ENCODE data around the gene FBXO10. TPM values are rescaled to one million over a fixed set of nuclear protein-coding genes. Genes with fewer than 3 reads are reported as not detected.
A peak's percentile ranks its signal among the peaks of the same experiment; 100 is the strongest.
"Not testable (repeated sequence)": the region's sequence is repeated elsewhere in the genome, so short reads cannot be mapped to it uniquely, and the experiment has no call there.

Gene FBXO10
- total RNA-seq, 1 experiment from 2014 or later: 6.2 TPM

DNA sequence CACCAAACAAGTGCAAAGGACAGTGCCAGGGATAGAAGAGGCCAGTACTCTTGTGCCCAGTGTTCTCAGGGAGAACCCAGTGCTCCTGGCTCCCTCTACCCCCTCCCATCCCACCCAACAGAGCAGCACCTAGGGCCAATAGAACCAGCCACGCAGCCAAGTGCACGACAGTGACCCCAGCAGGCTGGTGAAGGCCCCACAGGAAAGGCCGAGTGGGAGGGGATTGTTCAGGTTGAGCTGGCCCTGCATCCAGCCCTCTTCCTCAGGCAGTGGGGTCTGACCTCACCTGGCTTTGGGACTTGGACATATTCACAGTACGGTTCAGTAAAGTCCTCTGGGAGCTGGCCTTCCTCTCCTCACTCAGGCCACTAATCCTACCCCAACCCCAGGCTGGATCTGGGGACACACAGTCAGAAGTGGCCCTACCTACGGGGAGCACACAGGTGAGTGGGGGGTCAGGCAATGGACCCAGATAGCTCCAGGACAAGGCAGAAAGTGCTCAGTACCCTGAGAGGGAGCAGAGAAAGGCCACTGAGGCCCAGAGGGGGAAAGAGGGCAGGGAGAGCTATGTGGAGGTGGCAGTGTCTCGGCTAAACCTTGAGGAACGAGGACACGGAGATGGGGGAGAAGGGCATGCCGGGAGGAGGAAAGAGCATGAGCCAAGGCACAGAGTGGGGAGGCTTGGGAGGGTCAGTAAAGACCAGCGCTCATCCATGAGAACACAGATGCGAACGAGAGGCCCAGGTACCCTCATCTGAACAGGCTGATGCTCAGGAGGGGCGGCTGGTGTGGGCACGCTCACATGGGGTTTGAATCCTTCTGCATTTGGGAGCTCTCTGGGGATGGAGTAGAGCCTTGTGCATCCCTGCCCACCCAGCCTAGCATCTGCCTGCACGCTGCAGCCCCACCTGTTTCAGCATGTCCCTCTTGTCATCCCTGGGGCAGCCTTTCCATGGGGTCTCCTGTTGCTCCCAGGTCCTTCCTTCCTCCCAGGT, 64.9 kb downstream of the FBXO10 start:
- peak; percentile 14 for DNase-seq (ENCODE audit: low read depth)

GRCh38 chr9:37510053-37510452, 66.1 kb downstream of the FBXO10 start:
- DNase-seq (ENCODE audit: low read depth): not testable (repeated sequence)

DNA sequence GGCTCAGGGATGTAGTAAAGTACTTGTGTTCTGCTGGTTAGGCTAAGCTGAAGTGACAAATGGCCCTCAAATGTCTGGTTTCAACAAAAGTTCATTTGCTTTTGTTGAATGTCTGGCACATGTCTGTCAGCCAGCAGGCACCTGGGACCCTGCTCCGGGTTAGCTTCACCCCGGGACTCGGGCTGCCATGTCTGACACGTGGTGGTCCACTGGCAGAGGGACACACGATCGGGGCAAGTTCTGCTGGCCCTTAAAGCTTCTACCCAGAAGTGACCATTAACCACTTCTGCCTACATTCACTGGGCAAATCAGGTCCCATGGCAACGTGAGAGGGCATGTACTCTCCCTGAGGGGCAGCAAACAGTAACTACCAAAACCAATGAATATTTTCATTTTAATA, 66.6 kb downstream of the FBXO10 start:
- DNase-seq (ENCODE audit: low read depth): no peak

- DNase-seq (ENCODE audit: low read depth): peak; percentile 18
Observed at GRCh38 chr9:37508834-37509206, 67.4 kb downstream of the FBXO10 start.

DNA sequence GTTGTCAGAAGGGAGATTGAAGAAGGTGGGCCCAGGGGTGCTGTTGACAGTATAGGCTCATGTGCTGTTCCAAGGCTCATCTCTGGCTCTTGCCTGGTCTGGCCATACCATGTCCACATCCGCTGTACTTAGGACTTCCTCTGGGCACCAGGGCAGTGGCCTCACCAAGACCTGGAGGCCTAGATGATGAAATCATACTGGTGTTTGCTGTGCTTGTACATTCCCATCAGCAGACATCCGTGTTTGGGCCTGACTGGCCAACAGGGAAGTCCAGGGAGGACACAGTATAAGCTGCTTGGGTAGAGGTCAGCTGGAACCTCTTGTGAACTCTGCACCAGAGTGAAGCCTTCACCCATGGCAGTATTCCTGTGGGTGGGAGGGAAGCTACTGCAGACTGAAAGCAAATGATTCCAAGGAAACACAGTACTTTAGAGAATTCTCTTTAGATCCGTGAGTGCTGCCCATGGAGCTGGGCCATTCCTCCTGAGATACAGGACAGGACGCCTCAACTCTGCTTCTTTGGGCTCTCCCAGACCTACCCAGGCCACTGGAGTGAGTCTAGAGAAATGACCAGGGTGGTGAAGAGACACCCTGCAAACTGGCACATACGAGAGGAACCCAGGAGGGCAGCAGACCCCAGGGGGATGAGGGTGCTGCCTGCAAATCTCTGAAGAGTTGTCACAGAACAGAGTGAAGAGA, 67.9 kb downstream of the FBXO10 start:
- no peak for DNase-seq (ENCODE audit: low read depth)

DNA sequence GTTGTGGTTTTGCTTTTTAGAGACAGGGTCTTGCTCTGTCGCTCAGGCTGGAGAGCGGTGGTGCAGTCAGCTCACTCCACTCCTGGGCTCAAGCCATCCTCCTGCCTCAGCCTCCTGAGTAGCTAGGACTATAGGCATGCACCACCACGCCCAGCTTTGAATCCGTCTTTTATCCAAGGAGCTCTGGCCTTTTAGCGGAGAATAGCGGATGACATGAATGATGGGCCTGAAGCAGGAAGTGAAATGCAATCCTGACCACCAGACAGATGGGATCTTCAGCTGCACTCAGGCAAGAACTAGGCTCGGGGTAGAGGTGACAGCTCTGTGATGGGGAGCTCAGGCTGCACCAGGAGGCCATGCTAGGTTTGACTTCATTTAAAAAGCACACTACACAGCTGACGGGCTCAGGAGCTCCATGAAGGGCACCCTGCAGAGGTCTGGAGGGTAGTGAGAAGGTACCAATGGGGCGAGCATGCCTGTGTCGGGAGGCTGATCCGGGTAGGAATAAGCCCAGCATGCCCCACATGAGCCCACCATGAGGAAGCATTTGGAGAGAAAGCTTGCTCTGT, 68.5 kb downstream of the FBXO10 start:
- no peak for DNase-seq (ENCODE audit: low read depth)

GRCh38 chr9:37504605-37505004, 71.6 kb downstream of the FBXO10 start:
- no peak for DNase-seq (ENCODE audit: low read depth)

- no peak for DNase-seq (ENCODE audit: low read depth)
Observed at GRCh38 chr9:37503736-37504135, 72.4 kb downstream of the FBXO10 start.

GRCh38 chr9:37501957-37502596, 74.1 kb downstream of the FBXO10 start:
- DNase-seq (ENCODE audit: low read depth): no peak

DNA sequence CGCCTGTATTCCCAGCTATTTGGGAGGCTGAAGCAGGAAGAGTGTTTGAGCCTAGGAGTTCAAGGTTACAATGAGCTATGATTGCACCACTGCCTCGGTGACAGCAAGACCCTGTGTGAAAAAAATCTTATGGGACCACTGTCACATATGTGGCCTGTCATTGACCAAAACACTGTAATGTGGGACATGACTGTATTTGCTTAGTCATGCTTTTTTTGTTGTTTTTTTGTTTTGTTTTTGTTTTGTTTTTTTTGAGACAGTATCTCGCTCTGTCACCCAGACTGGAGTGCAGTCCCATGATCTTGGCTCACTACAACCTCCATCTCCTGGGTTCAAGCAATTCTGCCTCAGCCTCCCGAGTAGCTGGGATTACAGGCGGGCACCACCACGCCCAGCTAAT, 76.9 kb downstream of the FBXO10 start:
- no peak for DNase-seq (ENCODE audit: low read depth)

GRCh38 chr9:37498457-37498856, 77.7 kb downstream of the FBXO10 start:
- no peak for DNase-seq (ENCODE audit: low read depth)

GRCh38 chr9:37497320-37497719, 78.9 kb downstream of the FBXO10 start:
- DNase-seq (ENCODE audit: low read depth): no peak

- DNase-seq (ENCODE audit: low read depth): no peak
Observed at GRCh38 chr9:37496020-37496419, 80.2 kb downstream of the FBXO10 start.

GRCh38 chr9:37495571-37495970, 80.6 kb downstream of the FBXO10 start:
- DNase-seq (ENCODE audit: low read depth): no peak

DNA sequence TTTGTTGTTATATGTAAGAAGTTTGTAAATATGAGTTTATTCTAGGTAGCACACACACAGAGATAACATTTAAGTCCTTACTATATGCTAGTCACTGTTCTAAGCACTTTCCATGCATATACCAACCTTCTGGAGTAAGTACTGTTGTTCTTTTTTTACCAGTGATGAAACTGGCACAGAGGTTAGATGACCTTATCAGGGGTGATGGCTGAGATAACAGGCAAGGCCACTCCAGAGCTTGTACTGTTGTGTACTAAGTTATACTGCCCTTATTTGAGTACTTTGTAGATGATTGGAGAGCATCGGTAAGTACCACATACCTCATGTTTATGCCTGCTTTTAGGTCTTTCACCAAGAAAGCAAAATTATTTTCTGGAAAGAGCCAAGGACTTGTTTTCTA, 84.2 kb downstream of the FBXO10 start:
- no peak for DNase-seq (ENCODE audit: low read depth)

DNA sequence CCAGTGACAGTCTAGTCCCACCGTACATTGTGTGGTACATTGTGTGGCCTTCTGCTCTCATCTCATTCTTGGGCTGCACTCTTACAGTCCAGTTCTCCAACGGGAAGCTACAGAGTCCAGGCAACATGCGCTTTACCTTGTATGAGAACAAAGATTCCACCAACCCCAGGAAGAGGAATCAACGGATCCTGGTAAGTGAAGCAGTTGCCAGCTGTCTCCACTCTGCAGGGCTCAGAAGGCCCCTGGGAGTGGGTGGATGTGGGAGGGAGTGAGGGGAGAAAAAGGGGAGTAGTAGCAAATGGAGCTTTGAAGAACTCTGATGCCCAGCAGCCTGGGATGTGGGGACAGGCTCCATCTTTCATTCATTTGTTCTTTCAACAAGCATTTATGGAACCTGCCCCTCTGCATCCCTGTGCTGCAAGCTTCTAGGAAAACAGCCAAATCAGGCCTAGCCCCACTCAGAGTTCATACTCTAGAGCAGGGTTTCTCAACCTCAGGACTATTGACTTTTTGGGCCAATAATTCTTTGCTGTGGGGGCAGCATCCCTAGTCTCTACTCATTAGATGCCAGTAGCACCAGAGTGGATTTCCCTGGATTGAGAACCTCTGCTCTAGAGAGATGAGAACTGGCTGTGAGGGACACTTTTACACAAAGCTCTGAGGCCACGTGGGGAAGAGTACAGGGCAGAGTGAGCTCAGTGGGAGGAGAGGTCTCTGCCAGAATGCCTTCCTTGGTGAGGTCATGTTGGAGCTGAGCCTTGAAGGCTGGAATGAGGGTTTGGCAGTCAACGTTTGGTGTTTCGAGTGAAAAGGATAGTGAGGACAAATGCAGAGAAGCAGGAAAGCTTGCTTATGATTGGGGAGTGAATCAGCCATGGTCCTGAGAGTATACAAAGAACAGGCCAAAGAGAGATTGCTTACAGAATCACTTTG, 89.3 kb downstream of the FBXO10 start:
- peak; percentile 83 for DNase-seq (ENCODE audit: low read depth)

GRCh38 chr9:37486256-37486615, 89.9 kb downstream of the FBXO10 start:
- DNase-seq (ENCODE audit: low read depth): no peak

DNA sequence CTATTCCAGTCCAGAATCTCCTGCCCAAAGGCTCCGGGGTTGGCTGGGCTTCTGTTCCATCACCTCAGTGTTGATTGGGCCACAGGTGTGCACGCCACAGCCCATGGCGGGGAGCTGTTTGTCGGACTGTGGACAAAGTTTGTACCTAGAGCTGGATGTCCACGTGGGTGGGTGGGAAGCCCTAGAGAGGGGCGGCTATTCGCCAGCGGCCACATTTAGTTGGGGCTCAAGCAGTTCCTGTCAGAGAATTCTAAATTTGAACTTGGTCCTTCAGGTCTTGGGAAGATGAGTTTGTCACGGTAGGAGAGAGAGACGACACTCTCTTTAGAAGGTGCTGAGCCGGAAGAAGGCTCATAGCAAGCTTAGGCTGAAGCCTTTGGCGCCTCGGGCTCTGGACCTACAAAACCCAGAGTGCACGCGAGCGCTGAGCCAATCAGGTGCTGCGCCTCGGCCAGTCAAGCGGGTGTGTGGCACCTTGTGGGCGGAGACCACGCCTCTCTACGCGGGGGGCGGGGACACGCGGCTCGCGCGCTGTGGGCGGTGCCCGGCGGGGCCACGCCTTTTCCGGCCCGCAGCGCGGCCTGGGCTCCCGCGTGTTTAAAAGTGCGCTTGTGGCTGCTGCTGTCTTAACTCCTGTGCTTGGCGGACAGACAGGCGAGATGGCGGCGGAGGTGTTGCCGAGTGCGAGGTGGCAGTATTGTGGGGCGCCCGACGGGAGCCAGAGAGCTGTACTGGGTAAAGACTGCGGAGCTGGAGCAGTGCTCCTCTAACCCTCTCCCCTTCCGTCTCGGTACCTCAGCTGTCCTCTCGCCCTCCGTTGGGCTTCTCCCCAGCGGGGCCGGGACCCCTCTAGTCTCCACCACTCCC, 90.6 kb downstream of the FBXO10 start, which contains the start of gene POLR1E:
Gene POLR1E, plus strand, starts transcription at position 560 of the 867 bp plus-strand sequence. Its CDS starts 100 bp downstream, at position 660.
- peak; percentile 98 for DNase-seq (ENCODE audit: low read depth)

- no peak for DNase-seq (ENCODE audit: low read depth)
Observed at GRCh38 chr9:37480759-37481158, 95.4 kb downstream of the FBXO10 start.

Data from M059J (cell line).